Stimulated activated CD4-positive, alpha-beta T cell treated with anti-CD3 and anti-CD28 coated beads, Interleukin-1b, Interleukin-23, amount 100 ng/mL, for 4 hours (primary cell): Measurements from ENCODE around the gene AUH.
"Not testable (repeated sequence)": the region's sequence is repeated elsewhere in the genome, so short reads cannot be mapped to it uniquely, and the experiment has no call there.

Source experiments
- DNase-seq, 2 donors: peaks; one replicate each; pipeline ENCODE4 v3.0.0-alpha.2; 2020; ENCODE audit warnings: low read depth in 2 of 2

The AUH gene

GRCh38 chr9:91208419-91208745, 153.3 kb downstream of the AUH start:
- no peak for DNase-seq

- no peak for DNase-seq
Measured at GRCh38 chr9:91207729-91208418, 153.8 kb downstream of the AUH start.

GRCh38 chr9:91207397-91207728, 154.4 kb downstream of the AUH start:
- DNase-seq, result no peak

GRCh38 chr9:91206806-91207205, 154.9 kb downstream of the AUH start:
- DNase-seq, result no peak

- no peak for DNase-seq
Measured at GRCh38 chr9:91202736-91203283, 158.9 kb downstream of the AUH start.

GRCh38 chr9:91200692-91201336, 160.9 kb downstream of the AUH start:
- no peak for DNase-seq

- DNase-seq, result no peak
Measured at GRCh38 chr9:91199739-91200497, 161.8 kb downstream of the AUH start.

- not testable (repeated sequence) for DNase-seq
Measured at GRCh38 chr9:91198881-91199280, 162.8 kb downstream of the AUH start.

GRCh38 chr9:91198405-91198804, 163.3 kb downstream of the AUH start:
- no peak for DNase-seq

- no peak for DNase-seq
Measured at GRCh38 chr9:91197232-91198181, 164.2 kb downstream of the AUH start.

- no peak for DNase-seq
Measured at GRCh38 chr9:91196103-91196950, 165.4 kb downstream of the AUH start.

- DNase-seq, result no peak
Measured at GRCh38 chr9:91195372-91196012, 166.2 kb downstream of the AUH start.

- DNase-seq, result peak; percentile 58 to 69
Measured at GRCh38 chr9:91193658-91194391, 167.9 kb downstream of the AUH start.

GRCh38 chr9:91193087-91193657, 168.5 kb downstream of the AUH start:
- peak; percentile 57 to 60 for DNase-seq

- no peak for DNase-seq
Measured at GRCh38 chr9:91192381-91193086, 169.2 kb downstream of the AUH start.

GRCh38 chr9:91191411-91192380, 170.0 kb downstream of the AUH start:
- DNase-seq, result no peak

GRCh38 chr9:91190062-91190461, 171.7 kb downstream of the AUH start:
- no peak for DNase-seq
